ENCODE data around the gene APOBEC3A. TPM values are rescaled to one million over a fixed set of nuclear protein-coding genes. Genes with fewer than 3 reads are reported as not detected.
A peak's percentile ranks its signal among the peaks of the same experiment; 100 is the strongest.
"Not testable (repeated sequence)": the region's sequence is repeated elsewhere in the genome, so short reads cannot be mapped to it uniquely, and the experiment has no call there.

APOBEC3A gene
- total RNA-seq, 3 donors from 2014 or later, result 0.92 to 23.6 (median 2.5) TPM

DNA sequence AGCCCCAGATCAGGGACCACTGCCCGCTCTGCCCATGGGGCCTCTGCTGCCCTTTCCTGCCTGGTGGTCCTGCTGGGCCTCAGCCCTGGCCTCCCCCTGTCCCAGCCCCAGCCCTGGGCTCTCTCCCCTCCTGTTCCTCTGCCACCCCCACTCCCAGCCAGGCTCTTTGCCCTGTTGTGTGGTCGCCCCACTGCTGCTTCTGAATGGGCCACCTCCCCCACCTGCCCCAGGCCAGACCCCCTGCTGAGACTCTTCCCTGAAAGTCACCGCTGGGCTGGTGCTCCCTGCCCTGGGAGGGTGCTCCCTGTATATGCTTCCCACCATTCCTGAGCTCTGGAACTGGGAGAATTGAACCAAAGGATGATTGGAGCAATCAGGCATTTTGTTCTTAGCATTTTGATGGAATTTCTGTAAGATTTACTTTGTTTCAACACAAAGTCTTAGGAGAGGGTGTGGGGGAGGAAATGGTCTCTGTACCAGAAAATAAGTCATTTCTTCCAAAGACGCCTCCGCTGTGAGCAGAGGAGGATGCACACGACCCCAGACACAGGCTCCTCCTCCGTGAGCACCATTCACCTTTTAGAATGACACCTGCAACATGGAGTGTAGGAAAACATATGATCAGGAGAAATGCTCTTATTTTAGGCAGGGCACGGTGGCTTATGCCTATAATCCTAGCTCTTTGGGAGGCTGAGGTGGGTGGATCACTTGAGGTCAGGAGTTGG lies 29.9 kb downstream of the APOBEC3A start:
- intact Hi-C loops (cut with DNase I, micrococcal nuclease), result no loop called here
- ATAC-seq (no peak), DNase-seq (peak in 1 of 3 donors; percentile 43)

DNA sequence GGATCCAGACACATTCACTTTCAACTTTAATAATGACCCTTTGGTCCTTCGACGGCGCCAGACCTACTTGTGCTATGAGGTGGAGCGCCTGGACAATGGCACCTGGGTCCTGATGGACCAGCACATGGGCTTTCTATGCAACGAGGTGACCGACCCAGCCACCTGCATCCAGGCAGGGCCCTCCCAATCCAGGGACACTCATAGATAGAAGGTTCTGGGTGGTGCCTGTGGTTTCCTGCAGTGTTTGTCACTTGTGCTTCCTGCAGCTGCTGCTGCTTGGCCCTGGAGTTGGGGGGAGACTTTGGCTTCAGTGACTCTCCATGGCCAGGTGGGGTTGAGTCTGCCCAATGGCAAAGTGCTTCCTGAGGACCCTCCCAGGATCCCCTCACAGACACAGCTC lies 32.1 kb downstream of the APOBEC3A start:
- H3K4me3 ChIP-seq, result no peak overlapping the region
- no peaks in the 10 kb centered on the region for H3K36me3 ChIP-seq (ENCODE audit: low read depth)
- no peak for ATAC-seq
- no peak for DNase-seq
- no peaks in the 10 kb centered on the region for H3K4me1 ChIP-seq (ENCODE audit: low read depth)
- TF ChIP-seq, protein P1, sequence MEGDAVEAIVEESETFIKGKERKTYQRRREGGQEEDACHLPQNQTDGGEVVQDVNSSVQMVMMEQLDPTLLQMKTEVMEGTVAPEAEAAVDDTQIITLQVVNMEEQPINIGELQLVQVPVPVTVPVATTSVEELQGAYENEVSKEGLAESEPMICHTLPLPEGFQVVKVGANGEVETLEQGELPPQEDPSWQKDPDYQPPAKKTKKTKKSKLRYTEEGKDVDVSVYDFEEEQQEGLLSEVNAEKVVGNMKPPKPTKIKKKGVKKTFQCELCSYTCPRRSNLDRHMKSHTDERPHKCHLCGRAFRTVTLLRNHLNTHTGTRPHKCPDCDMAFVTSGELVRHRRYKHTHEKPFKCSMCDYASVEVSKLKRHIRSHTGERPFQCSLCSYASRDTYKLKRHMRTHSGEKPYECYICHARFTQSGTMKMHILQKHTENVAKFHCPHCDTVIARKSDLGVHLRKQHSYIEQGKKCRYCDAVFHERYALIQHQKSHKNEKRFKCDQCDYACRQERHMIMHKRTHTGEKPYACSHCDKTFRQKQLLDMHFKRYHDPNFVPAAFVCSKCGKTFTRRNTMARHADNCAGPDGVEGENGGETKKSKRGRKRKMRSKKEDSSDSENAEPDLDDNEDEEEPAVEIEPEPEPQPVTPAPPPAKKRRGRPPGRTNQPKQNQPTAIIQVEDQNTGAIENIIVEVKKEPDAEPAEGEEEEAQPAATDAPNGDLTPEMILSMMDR (IDR thresholded peaks at IDR 0.05), result no peak
- no peaks in the 10 kb centered on the region for H3K9me3 ChIP-seq
- intact Hi-C loops (cut with DNase I, micrococcal nuclease), result no loop called here

More for the DNA sequence above, 29.9 kb downstream of the APOBEC3A start:
- Histone ChIP-seq H3K4me1 (ENCODE audit: low read depth) (no peaks in the 10 kb centered on the region), H3K4me3 (no peak overlapping the region), H3K9me3 (no peaks in the 10 kb centered on the region), H3K36me3 (ENCODE audit: low read depth) (no peaks in the 10 kb centered on the region)
- TF ChIP-seq, protein P1 (IDR thresholded peaks at IDR 0.05), result no peak

DNA sequence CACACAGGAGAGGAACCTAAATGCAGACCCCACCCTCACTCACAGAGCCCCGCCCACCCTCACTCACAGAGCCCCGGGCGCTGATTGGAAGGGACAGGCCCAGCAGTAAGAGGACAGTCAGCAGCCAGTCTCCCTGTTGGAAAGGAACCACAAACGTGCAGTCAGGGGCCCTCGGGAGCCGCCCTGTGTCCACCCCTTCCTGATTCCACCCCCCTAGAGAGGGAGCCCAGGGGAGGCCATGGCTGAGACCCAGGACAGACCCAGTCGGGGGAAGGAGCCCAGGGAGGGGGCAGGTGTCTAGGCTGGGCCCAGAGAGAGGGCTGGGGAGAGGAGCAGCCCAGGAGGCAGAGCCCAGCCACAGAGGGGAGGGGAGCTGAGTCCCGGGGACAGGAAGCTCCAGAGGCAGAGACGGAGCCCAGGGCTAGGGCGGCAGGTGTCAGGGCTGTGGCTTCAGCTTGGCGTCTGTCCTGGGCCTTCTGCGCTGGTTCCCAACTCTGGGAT lies 35.5 kb downstream of the APOBEC3A start:
- H3K4me1 ChIP-seq (ENCODE audit: low read depth); H3K9me3 ChIP-seq; H3K36me3 ChIP-seq (ENCODE audit: low read depth); intact Hi-C loops (cut with DNase I, micrococcal nuclease); H3K4me3 ChIP-seq: not testable (repeated sequence)
- ATAC-seq, result peak; percentile 76
- DNase-seq, result peak in 2 of 3 donors; percentile 53 to 59

GRCh38 chr22:38996105-38996504 lies 38.7 kb downstream of the APOBEC3A start:
- DNase-seq, result no peak
- H3K4me1 ChIP-seq (ENCODE audit: low read depth), result no peaks in the 10 kb centered on the region
- TF ChIP-seq, protein P1 (IDR thresholded peaks at IDR 0.05), result no peak
- intact Hi-C loops (cut with DNase I, micrococcal nuclease), result no loop called here
- H3K36me3 ChIP-seq (ENCODE audit: low read depth), result no peaks in the 10 kb centered on the region
- no peaks in the 10 kb centered on the region for H3K9me3 ChIP-seq
- ATAC-seq, result no peak
- H3K4me3 ChIP-seq, result no peak overlapping the region

DNA sequence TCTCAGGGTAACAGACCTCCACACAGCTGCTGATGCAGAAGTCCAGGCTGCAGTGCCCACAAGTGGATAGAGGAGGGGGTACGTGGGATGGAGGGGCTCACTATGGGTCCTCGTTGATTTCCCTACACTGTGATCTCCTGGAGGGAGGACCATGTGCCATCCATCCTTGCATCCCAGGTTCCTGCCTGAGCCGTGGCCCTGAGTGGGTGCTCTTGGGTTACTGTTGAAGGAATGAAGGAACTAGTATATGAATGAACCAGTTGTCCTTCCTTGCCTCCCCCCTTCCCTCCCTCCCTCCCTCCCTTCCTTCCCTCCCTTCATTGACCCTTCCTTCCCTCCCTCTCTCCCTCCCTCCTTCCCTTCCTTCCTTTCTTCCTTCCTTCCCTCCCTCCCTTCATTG lies 40.1 kb downstream of the APOBEC3A start:
- no peak for ATAC-seq
- Histone ChIP-seq H3K9me3 (no peaks in the 10 kb centered on the region), H3K36me3 (ENCODE audit: low read depth) (no peaks in the 10 kb centered on the region), H3K4me1 (ENCODE audit: low read depth) (no peaks in the 10 kb centered on the region), H3K4me3 (no peak overlapping the region)
- TF ChIP-seq, protein P1 (IDR thresholded peaks at IDR 0.05), result no peak
- intact Hi-C loops (cut with DNase I, micrococcal nuclease), result no loop called here
- DNase-seq, result no peak

DNA sequence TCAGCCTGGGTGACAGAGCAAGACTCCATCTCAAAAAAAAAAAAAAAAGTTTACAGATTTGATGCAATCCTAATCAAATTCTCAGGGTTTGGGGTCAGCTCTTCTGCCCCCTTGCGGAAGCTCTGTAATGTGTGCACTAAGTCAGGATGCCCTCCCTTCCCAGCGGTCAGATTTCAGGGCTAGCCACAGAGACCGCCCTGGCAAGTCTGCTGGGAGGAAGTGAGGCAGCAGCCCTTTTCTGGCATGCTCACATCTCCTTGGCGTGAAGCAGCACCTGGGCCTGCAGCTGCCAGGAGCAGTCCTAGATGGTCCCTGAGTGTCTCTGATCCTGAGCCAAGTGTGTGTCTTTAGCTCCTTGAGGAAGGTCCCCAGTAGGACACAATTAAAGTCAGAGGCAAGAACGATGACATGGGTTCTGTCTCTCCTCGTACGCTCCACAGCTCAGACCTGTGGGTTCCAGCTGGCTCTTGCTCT lies 45.8 kb downstream of the APOBEC3A start:
- intact Hi-C loops (cut with DNase I, micrococcal nuclease), result loop anchor here (10.0 kb wide), 2 partner anchors 128 to 138 kb away; partner anchors contain the start of gene CBX6 (in 1 of the 2)
- H3K9me3 ChIP-seq, result no peaks in the 10 kb centered on the region
- no peaks in the 10 kb centered on the region for H3K36me3 ChIP-seq (ENCODE audit: low read depth)
- no peak overlapping the region for H3K4me3 ChIP-seq
- peaks cover 4% of the 10 kb centered on the region for H3K4me1 ChIP-seq (ENCODE audit: low read depth)
- TF ChIP-seq, protein P1 (IDR thresholded peaks at IDR 0.05), result peak; percentile 62
- peak; percentile 72 to 84 (median 73) for DNase-seq
- peak; percentile 96 for ATAC-seq

Data from mucosa of descending colon (tissue), 3 donors.